CD1c-positive myeloid dendritic cell (primary cell): ENCODE data around the gene AKR1D1.
"Not testable (repeated sequence)": the region's sequence is repeated elsewhere in the genome, so short reads cannot be mapped to it uniquely, and the experiment has no call there.

ENCODE experiments used
- DNase-seq: peaks from one replicate; pipeline ENCODE4 v3.0.0-alpha.2; 2016; ENCODE audit errors: extremely low spot score

The AKR1D1 gene

DNA sequence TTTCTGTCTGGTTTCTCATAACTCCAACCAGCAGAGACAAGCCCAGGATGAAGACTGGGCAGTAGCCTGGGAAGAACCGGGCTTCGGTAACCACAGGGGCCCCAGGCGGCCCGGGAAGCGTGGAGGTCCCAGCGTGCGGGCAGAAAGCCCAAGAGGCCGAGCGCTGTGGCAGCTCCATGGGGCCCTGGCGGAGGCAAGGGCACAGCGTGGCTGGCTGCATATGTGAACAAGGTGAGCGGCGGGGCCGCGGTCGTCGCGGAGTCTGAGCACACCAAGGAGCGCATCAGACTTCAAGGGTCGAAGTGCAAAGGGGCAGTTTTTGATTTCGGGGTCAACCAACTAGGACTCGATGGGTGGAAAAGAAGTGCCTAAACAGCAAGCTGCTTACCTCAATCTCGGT is 45.9 kb downstream of the AKR1D1 start:
- DNase-seq: no peak

DNA sequence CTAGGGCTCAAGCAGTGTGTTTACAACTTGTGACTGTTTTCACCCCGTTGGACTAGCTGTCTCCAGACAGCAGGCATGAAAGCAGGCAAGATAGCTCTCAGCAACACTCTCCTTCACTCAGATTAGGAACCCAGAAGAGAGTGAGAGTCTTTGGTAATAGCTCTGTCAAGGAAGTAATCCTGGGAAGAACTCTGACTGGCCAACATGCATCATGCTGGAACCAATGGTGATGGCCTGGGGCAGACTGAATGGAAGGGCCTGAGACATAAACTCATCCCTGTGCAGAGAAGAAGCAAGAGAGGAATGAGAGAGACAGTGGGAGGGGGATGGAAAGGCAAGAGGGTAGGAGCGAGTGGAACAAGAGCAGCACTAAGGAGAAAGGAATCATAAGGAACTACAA is 48.9 kb downstream of the AKR1D1 start:
- DNase-seq: no peak

DNA sequence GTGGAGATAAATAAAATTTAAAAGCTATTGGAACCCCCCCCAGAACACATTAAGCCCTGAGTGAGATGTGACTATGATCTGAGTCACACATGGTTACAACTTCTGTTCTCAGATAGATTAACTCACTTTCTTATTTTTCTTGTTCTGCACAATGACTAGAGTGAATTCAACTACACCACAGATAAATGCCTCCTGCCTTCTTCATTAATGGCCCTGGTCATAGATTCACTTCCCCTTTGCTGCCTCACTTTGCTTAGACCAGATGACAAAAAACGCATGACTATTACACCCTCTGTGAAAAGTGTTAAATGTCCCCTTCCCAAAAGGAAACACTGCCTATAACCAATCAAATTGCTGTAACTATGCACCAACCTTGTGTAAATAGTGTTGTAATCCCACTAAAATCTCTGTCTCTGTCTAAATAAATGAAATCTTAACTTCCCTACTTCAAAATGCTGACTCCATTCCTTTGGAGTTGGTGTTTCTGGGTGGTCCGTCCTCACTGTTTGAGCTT is 49.4 kb downstream of the AKR1D1 start:
- DNase-seq: peak; percentile 78

DNA sequence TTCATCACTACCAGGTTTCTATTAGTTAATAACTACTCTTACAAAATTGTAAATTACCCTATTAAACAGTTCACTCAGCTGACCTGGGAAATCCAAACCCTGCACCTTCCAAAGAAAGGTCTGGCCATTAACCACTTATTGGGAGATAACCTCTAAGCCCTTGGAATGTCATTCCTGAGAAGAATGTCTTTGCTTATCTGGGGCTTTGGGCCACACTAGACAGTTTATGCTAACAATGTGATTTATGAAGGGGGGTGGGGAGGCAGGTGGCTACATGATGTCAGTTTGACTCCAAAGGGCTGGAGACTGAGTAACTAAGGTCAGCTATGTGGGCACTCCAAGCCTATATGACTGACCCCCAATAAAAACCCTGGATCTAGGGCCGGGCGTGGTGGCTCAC is 50.7 kb downstream of the AKR1D1 start:
- DNase-seq: no peak

DNA sequence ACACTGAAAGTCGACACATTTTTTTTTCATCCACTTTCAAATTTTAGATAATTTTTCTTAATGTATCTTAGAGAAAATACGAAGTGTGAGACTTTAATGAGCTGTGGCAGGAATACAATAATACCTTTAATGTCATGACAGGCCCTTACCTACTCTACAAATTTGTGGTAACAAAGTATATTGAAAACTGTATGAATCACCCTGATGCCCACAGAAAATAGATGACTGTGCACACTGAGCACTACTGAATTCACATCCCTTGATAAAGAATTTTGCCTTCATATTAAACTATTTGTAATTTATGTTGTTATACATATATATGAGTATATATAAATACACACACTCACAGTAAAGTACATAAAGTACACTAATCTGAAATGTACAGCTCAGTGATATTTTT is 51.7 kb downstream of the AKR1D1 start:
- DNase-seq: no peak

DNA sequence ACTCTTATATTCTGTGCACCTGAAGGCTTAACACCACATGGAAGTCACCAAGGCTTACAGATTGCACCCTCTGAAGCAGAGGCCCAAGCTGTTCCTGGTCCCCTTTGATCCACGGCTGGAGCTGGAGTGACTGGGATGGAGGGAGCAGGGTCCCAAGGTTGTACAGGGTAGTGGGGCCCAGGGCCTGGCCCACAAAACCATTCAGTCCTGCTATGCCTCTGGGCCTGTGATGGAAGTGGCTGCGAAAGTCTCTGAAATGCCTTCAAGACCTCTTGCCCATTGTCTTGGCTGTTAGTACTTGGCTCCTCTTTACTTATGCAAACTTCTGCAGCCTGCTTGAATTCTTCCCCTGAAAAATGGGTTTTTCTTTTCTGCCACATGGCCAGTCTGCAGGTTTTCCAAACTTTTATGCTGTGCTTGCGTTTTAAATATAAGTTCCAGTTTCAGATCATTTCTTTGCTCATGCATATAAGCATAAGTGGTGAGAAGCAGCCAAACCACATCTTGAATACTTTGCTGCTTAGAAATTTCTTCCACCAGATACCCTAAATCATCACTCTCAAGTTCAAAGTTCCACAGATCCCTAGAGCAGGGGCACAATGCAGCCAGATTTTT is 53.4 kb downstream of the AKR1D1 start:
- DNase-seq: no peak

DNA sequence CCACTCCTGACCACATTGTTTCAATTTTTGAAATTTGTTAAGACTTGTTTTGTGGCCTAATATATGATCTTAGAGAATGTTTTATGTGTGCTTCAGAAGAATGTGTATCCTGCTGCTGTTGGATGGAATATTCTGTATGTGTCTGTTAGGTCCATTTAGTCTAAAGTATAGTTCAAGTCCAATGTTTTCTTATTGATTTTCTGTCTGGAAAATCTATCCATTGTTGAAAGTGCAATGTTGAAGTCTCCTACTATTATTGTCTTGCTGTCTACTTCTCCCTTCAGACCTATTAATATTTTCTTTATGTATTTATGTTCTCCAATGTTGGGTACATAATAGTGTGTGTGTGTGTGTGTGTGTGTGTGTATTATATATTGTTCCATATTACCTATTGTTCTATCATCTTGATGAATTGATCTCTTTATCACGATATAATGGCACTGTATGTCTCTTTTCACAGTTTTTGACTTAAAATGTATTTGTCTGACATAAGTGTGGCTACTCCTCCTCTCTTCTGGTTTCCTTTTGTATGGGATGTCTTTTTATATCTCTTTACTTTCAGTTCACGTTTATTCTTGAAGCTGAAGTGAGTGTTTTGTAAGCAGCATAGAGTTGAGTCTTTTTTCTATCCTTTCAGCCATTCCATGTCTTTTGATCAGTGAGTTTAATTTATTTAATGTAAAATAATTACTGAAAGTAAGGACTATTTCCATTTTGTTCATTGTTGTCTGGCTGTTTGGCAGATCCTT is 61.3 kb downstream of the AKR1D1 start:
- DNase-seq: no peak

DNA sequence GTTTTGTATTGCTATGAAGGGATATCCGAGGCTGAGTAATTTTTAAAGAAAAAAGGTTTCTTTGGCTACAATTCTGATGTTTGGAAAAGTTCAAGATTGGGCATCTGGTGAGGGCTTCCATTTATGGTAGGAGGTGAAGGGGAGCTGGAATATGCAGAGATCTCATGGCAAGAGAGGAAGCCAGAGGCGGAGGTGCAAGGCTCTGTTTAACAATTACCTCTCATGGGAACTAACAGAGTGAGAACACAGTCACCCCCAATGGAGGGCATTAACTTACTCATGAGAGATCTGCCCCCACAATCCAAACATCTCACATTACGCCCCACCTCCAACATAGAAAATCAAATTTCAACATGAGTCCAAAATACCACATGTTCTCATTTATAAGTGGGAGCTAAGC is 62.0 kb downstream of the AKR1D1 start:
- no peak for DNase-seq

DNA sequence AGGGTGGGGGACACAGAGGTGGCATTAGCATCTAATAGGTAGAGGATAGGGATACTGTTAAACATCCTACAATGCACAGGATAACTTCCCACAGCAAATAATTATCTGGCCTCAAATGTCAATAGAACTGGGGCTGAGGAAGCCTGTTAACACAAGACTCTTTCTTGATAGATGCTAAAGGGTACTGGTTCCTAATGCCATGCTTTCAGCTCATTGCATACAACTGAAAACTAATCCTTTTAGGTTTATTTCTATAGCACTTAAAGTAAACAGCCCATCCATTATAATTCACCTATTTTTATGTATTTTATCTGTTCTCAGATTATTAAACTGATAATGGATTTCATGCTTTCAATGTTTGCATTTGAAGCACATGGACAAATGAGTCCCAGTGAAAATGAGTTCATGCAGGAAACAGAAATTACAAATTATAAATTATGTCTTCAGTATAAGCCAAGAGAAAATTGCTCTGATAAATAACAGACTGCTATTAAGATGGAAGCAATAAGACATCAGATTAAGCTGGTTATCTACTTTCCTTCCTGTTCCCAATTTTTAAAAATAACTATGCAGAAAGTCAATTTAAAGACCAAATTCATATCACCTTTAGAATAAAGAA is 66.4 kb downstream of the AKR1D1 start:
- DNase-seq: no peak

DNA sequence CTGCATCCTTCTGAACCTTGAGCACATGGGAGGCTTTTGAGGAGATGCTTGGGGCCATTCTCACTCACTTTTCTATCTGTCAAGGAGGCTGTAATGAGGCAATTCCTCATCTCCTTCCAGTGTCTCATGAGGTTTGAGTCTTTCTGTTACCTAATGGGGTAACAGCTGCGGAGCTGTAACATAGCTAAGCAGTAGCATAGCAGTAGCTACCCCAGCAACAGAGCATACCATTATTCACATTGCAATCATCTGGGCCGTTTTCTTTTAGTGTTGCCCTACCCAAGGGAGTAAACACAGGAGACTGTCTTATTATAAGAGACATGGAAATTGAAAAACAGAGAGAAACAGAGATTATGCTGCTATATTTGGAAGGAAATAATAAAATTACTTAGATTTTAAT is 68.7 kb downstream of the AKR1D1 start:
- no peak for DNase-seq

DNA sequence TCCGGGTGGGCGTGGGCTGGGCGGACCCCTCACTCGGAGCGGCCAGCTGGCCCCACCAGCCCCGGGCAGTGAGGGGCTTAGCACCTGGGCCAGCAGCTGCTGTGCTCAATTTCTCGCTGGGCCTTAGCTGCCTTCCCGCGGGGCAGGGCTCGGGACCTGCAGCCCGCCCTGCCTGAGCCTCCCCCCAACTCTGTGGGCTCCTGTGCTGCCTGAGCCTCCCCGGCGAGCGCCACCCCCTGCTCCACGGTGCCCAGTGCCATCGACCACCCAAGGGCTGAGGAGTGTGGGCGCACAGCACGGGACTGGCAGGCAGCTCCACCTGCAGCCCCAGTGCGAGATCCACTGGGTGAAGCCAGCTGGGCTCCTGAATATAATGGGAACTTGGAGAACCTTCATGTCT is 70.0 kb downstream of the AKR1D1 start:
- DNase-seq: not testable (repeated sequence)

DNA sequence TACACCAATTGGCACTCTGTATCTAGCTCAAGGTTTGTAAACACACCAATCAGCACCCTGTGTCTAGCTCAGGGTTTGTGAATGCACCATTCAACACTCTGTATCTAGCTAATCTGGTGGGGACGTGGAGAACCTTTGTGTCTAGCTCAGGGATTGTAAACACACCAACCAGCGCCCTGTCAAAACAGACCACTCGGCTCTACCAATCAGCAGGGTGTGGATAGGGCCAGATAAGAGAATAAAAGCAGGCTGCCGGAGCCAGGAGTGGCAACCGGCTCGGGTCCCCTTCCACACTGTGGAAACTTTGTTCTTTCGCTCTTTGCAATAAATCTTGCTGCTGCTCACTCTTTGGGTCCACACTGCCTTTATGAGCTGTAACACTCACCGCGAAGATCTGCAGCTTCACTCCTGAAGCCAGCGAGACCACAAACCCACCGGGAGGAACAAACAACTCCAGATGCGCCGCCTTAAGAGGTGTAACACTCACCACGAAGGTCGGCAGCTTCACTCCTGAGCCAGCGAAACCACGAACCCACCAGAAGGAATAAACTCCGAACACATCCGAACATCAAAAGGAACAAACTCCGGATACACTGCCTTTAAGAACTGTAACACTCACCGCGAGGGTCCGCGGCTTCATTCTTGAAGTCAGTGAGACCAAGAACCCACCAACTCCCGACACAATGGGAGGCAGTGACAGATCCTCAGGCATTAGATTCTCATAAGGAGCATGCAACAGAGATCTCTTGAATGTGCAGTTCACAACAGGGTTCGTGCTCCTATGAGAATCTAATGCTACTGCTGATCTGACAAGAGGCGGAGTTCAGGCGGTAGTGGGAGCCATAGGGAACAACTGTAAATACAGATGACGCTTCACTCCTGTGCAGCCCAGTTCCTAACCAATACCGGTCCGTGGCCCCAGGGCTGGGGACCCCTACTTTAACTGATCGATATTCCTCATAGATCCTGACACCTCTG is 70.8 kb downstream of the AKR1D1 start:
- peak; percentile 8 for DNase-seq

DNA sequence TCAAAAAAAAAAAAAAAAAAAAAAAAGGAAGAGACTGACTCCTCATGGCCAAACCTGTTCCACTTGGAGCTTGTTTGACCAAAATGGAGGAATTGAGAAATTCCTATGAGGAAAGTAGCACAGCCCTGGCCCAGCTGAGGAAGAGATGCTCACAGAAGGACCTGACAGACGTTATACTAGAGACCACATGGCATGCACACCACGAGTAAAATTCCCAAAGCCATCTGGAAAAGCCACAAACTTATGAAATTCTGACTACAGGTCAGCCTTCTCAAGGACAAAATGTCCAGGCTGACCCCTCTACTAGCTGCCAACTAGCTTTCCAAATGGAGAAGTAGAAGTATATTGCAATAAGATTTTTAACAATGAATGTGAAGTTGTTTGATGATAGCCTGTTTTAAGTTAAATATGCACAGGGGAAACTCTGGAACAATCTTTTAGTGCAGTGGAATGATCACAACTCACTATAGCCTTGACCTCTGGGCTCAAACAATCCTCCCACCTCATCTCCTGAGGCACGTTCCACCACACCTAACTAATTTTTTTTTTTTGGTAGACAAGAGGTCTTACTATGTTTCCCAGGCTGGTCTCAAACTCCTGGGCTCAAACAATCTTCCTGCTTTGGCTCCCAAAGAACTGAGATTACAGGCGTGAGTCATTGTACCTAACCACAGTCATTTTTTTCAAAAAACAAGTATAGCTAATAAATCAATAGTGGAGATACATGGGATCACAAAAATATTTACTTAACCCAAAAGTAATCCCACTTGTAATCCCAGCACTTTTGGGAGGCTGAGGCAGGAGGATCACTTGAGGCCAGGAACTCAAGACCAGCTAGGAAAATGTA is 75.7 kb downstream of the AKR1D1 start:
- no peak for DNase-seq

DNA sequence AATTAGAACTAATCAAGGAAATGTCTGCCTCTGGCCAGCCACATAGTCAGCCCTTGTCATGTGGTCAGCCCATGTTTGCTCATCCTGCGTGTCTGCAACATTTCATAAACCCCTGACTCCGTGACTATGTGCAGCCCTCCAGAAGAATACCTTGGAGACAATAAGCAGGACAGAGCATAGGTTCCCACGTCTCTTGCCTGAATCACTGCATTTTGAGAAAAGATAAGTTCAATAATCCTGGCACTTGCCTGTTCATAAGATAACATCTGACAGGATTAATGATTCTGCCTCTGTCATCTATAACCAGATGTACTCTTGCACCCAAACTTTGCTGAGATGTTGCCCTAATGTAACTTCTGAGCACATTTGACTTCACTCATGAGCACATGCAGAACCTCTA is 78.4 kb downstream of the AKR1D1 start:
- no peak for DNase-seq

DNA sequence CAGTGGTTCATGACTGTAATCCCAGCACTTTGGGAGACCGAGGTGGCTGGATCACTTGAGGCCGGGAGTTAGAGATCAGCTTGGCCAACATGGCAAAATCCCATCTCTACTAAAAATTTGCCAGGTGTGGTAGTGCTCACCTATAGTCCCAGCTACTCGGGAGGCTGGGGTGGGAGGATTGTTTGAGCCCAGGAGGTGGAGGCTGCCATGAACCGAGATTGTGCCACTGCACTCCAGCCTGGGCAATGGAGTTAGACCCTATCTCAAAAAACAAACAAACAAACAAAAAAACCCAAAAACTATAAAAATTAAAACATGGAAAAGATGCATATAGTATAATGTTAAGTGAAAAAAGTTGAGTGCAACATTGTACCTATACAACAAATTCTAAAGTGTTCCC is 81.4 kb downstream of the AKR1D1 start:
- no peak for DNase-seq

DNA sequence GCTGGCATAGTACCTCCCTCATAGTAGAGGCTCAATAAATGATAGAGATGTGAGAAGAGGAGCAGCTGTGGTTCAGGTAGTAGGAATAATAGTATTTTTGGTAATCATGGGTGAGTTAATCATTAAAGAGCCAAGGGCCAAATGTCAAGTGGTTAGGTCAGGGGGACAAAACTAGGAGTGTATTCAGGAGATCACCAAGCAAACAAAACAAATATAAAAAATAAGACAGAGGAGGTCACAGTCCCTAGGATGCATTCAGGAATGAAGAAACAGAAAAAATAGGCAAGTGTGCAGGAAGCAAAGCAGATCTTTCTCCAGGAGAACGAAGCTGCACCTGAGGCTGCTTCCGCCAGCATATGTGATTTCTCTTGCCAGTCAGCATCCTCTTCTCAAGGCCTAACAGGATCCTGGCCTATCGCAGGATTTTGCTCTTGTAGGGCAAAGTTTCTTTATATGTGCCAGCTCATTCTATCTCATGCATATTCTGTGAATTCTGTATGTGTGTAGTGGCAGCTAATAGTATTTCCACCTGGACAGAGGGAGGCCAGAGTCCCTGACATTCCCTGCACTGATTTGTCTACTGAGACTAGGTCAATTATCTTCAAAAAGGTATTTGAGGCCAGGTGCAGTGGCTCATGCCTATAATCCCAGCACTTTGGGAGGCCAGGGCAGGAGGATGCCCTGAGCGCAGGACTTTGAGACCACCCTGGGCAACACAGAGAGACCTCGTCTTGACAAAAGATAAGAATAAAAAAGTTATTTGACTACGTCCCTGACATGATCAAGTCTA is 82.7 kb downstream of the AKR1D1 start:
- no peak for DNase-seq

DNA sequence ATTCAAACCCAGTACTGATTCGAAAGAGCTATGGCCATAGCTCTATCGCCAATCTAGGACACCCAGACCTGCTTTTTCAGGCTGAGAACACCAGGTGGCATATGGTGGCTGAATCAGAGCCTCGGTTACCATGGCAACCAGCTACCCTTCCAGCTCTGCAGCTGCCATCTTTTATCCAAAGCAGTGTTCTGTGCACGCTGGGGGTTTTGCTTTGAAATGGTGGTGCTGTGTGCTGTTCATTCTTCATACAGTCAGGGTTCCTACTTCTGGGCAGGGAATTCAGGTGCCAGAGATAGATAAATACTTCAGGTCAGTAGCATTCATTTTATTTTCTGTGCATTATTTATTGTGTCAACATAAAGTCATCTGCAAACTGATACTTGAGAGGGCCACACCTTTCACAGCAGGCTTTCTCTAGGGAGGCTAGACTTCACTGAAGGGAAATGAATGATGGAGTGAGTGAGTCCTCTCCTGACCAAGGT is 85.4 kb downstream of the AKR1D1 start:
- peak; percentile 93 for DNase-seq

DNA sequence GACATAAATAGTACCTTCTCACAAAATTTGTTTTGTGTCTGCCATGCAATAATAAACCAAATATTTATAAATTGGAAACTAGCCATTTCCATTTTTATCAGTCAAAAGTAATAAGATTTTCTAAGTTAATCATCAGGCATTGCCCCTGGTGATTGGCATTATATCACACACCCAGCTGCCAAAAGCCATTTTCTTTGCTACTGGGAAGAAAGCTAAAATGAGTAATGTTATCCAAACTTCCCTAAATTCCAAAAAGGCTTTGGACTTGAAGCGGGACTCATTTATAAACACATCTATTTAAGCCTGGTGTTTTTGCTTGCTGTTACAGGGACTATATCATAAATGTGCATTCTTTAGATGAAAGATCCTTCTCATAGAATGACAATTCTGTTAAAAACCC is 86.0 kb downstream of the AKR1D1 start:
- peak; percentile 5 for DNase-seq

DNA sequence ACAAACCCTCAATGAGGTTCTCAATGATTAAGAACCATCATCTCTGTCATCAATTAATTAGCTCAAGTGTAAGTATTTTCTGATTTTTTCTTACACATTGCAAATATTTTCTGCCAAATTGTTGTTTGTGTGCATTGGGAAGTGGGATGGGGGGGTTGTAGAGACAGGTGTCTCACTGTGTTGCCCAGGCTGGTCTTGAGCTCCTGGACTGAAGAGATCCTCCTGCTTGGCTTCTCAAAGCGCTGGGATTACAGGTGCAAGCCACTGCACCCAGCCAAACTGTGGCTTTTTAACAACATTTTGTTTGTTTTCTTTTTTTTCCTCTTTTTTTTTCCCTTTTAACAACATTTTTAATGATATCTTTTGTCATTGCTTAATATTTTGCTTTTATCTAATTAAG is 87.5 kb downstream of the AKR1D1 start:
- DNase-seq: no peak

DNA sequence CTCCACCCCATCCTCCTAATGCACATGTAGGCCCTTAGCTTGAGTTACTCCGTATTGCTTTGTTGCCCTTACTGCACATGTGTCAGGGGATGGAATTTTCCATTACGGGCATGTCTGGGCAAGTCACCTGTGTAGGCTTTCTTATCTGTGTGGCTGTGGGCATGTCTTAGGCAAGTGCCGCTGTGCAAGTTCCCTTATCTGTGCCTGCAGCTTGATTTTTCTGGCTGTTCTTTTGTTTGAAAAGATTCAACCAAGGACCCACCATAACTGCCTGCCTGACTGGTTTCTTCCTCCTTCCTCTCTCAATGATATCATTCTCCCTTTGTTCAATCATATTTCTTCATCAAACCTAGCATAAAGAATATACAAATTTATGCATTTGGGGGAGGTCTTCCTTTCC is 88.5 kb downstream of the AKR1D1 start:
- DNase-seq: no peak
